ENCODE measurements around the gene PDZK1.
"Not testable (repeated sequence)": the region's sequence is repeated elsewhere in the genome, so short reads cannot be mapped to it uniquely, and the experiment has no call there.

The PDZK1 gene

GRCh38 chr1:145707183-145707867, at the start of gene PDZK1:
Gene PDZK1 (minus strand): TSS chr1:145707368. CDS start chr1:145688021, 19,347 bp downstream.
- FAIRE-seq: no peak

- no peak for FAIRE-seq
Measured at GRCh38 chr1:145751491-145752037, 44.4 kb upstream of the PDZK1 start.

GRCh38 chr1:145750426-145750825, 43.3 kb upstream of the PDZK1 start:
- no peak for FAIRE-seq

GRCh38 chr1:145747398-145748247, 40.5 kb upstream of the PDZK1 start:
- FAIRE-seq: no peak

GRCh38 chr1:145740269-145740668, 33.1 kb upstream of the PDZK1 start:
- FAIRE-seq: no peak

GRCh38 chr1:145736191-145736590, 29.0 kb upstream of the PDZK1 start:
- FAIRE-seq: no peak

- FAIRE-seq: no peak
Measured at GRCh38 chr1:145730900-145731299, 23.7 kb upstream of the PDZK1 start.

GRCh38 chr1:145730467-145730866, 23.3 kb upstream of the PDZK1 start:
- FAIRE-seq: no peak

GRCh38 chr1:145729666-145730436, 22.7 kb upstream of the PDZK1 start:
- FAIRE-seq: no peak

GRCh38 chr1:145729196-145729595, 22.0 kb upstream of the PDZK1 start:
- FAIRE-seq: no peak

- not testable (repeated sequence) for FAIRE-seq
Measured at GRCh38 chr1:145726193-145726592, 19.0 kb upstream of the PDZK1 start.

GRCh38 chr1:145720878-145721671, 13.9 kb upstream of the PDZK1 start:
- FAIRE-seq: no peak

- no peak for FAIRE-seq
Measured at GRCh38 chr1:145720556-145720877, 13.3 kb upstream of the PDZK1 start.

- no peak for FAIRE-seq
Measured at GRCh38 chr1:145719230-145720079, 12.3 kb upstream of the PDZK1 start, which contains the start of gene CD160. Gene CD160 (plus strand): TSS chr1:145719499. CDS start chr1:145728328, 8,829 bp downstream.

GRCh38 chr1:145718465-145718864, 11.3 kb upstream of the PDZK1 start:
- not testable (repeated sequence) for FAIRE-seq

- no peak for FAIRE-seq
Measured at GRCh38 chr1:145717833-145718232, 10.7 kb upstream of the PDZK1 start.

GRCh38 chr1:145716641-145717345, 9.6 kb upstream of the PDZK1 start:
- no peak for FAIRE-seq

- FAIRE-seq: no peak
Measured at GRCh38 chr1:145714524-145715111, 7.5 kb upstream of the PDZK1 start.

- FAIRE-seq: no peak
Measured at GRCh38 chr1:145711213-145711651, 4.1 kb upstream of the PDZK1 start.

Measured in A204.1 (cell line).